Measurements from ENCODE around the gene ANO5.
"Not testable (repeated sequence)": the region's sequence is repeated elsewhere in the genome, so short reads cannot be mapped to it uniquely, and the experiment has no call there.

Gene ANO5

GRCh38 chr11:22199243-22199642 lies 6.4 kb downstream of the ANO5 start:
- DNase-seq: no peak

- DNase-seq: no peak
Measured at GRCh38 chr11:22203281-22203680, 10.4 kb downstream of the ANO5 start.

GRCh38 chr11:22207162-22207561 lies 14.3 kb downstream of the ANO5 start:
- DNase-seq: no peak

GRCh38 chr11:22208151-22208858 lies 15.4 kb downstream of the ANO5 start:
- no peak for DNase-seq

GRCh38 chr11:22216940-22217339 lies 24.1 kb downstream of the ANO5 start:
- no peak for DNase-seq

- DNase-seq: no peak
Measured at GRCh38 chr11:22221143-22221542, 28.3 kb downstream of the ANO5 start.

GRCh38 chr11:22225190-22225589 lies 32.3 kb downstream of the ANO5 start:
- no peak for DNase-seq

GRCh38 chr11:22234743-22235142 lies 41.9 kb downstream of the ANO5 start:
- no peak for DNase-seq

GRCh38 chr11:22244986-22245592 lies 52.2 kb downstream of the ANO5 start:
- peak; percentile 16 for DNase-seq

GRCh38 chr11:22246992-22247391 lies 54.1 kb downstream of the ANO5 start:
- DNase-seq: no peak

- no peak for DNase-seq
Measured at GRCh38 chr11:22249871-22250270, 57.0 kb downstream of the ANO5 start.

- DNase-seq: no peak
Measured at GRCh38 chr11:22256876-22257275, 64.0 kb downstream of the ANO5 start.

- no peak for DNase-seq
Measured at GRCh38 chr11:22263613-22264012, 70.7 kb downstream of the ANO5 start.

- DNase-seq: not testable (repeated sequence)
Measured at GRCh38 chr11:22268983-22269624, 76.2 kb downstream of the ANO5 start.

GRCh38 chr11:22273781-22274180 lies 80.9 kb downstream of the ANO5 start:
- no peak for DNase-seq

GRCh38 chr11:22275600-22275999 lies 82.7 kb downstream of the ANO5 start:
- no peak for DNase-seq

- DNase-seq: no peak
Measured at GRCh38 chr11:22276535-22276934, 83.7 kb downstream of the ANO5 start.

GRCh38 chr11:22284991-22285390 lies 92.1 kb downstream of the ANO5 start:
- DNase-seq: not testable (repeated sequence)

- DNase-seq: no peak
Measured at GRCh38 chr11:22302368-22302767, 109.5 kb downstream of the ANO5 start.

- DNase-seq: no peak
Measured at GRCh38 chr11:22304337-22304961, 111.6 kb downstream of the ANO5 start.

- no peak for DNase-seq
Measured at GRCh38 chr11:22317656-22318055, 124.8 kb downstream of the ANO5 start.

GRCh38 chr11:22331771-22332170 lies 138.9 kb downstream of the ANO5 start:
- DNase-seq: no peak
